Keratinocyte (primary cell): ENCODE data around the gene ACVR1C.

Experiments used
- EZH2 ChIP-seq: IDR thresholded peaks from one replicate; pipeline ENCODE4 v1.6.1; 2012; ENCODE audit warnings: inconsistent platforms, mild to moderate bottlenecking, low read length, moderate library complexity
- TF ChIP-seq, protein P1 (sequence below), 3 experiments: IDR thresholded peaks in 1 of 3; conservative IDR thresholded peaks in 1 of 3; optimal IDR thresholded peaks in 1 of 3; 2 replicates in 2 of 3; 3 replicates in 1 of 3; pipeline versions ENCODE3 to v1.5.1; 2011; ENCODE audit warnings: low read length in 3 of 3, mild to moderate bottlenecking in 3 of 3, moderate library complexity in 2 of 3, control low read depth in 1 of 3, inconsistent platforms in 1 of 3; ENCODE audit not compliant: insufficient read depth in 2 of 3; ENCODE audit errors: extremely low read depth in 1 of 3

- TF ChIP-seq, protein P1, sequence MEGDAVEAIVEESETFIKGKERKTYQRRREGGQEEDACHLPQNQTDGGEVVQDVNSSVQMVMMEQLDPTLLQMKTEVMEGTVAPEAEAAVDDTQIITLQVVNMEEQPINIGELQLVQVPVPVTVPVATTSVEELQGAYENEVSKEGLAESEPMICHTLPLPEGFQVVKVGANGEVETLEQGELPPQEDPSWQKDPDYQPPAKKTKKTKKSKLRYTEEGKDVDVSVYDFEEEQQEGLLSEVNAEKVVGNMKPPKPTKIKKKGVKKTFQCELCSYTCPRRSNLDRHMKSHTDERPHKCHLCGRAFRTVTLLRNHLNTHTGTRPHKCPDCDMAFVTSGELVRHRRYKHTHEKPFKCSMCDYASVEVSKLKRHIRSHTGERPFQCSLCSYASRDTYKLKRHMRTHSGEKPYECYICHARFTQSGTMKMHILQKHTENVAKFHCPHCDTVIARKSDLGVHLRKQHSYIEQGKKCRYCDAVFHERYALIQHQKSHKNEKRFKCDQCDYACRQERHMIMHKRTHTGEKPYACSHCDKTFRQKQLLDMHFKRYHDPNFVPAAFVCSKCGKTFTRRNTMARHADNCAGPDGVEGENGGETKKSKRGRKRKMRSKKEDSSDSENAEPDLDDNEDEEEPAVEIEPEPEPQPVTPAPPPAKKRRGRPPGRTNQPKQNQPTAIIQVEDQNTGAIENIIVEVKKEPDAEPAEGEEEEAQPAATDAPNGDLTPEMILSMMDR (optimal IDR thresholded peaks at IDR 0.05 in 1 of 3, IDR thresholded peaks at IDR 0.05 in 1 of 3, conservative IDR thresholded peaks at IDR 0.05 in 1 of 3; ENCODE audit: extremely low read depth in 1 of 3, insufficient read depth in 2 of 3, low read length in 3 of 3): no peak
- no peak for TF ChIP-seq EZH2
These were observed 138.7 kb downstream of the ACVR1C start for GRCh38 chr2:157489983-157490382.
